IPS-20b (cell line): ENCODE data around the gene HMCN2.

Experiments
- H3K27ac ChIP-seq: one replicate; pipeline ENCODE4 v1.5.1; 2013; ENCODE audit warnings: low read length
- H3K27me3 ChIP-seq: 2 replicates; pipeline ENCODE4 v1.6.1; 2013; ENCODE audit warnings: mild to moderate bottlenecking, low read length, inconsistent platforms; ENCODE audit not compliant: insufficient read depth
- H3K36me3 ChIP-seq: 2 replicates; pipeline ENCODE4 v1.6.1; 2013; ENCODE audit warnings: low read depth, mild to moderate bottlenecking, inconsistent platforms, low read length, moderate library complexity; ENCODE audit not compliant: insufficient read depth
- H3K4me1 ChIP-seq: 2 replicates; pipeline ENCODE4 v1.6.1; 2013; ENCODE audit warnings: mild to moderate bottlenecking, control low read depth, inconsistent platforms, low read length, moderate library complexity; ENCODE audit not compliant: insufficient read depth
- H3K4me3 ChIP-seq: 2 replicates; pipeline ENCODE4 v1.5.1; 2013; ENCODE audit warnings: mild to moderate bottlenecking, low read length, inconsistent platforms
- H3K9ac ChIP-seq: 2 replicates; pipeline ENCODE4 v1.6.1; 2013; ENCODE audit warnings: low read depth, mild to moderate bottlenecking, inconsistent platforms, low read length, moderate library complexity
- H3K9me3 ChIP-seq: 2 replicates; pipeline ENCODE4 v1.6.1; 2013; ENCODE audit warnings: mild to moderate bottlenecking, low read depth, low read length, inconsistent platforms; ENCODE audit not compliant: insufficient read depth

HMCN2 gene

GRCh38 chr9:130328349-130328801 lies 62.8 kb downstream of the HMCN2 start:
- Histone ChIP-seq H3K27me3 (no peaks in the 10 kb centered on the region), H3K27ac (no peak overlapping the region), H3K4me3 (no peak overlapping the region), H3K9ac (no peak overlapping the region), H3K4me1 (no peaks in the 10 kb centered on the region), H3K9me3 (no peaks in the 10 kb centered on the region), H3K36me3 (0 out of 2 replicates have a peak, but pooled peaks cover 4% of the 10 kb centered on the region)

DNA sequence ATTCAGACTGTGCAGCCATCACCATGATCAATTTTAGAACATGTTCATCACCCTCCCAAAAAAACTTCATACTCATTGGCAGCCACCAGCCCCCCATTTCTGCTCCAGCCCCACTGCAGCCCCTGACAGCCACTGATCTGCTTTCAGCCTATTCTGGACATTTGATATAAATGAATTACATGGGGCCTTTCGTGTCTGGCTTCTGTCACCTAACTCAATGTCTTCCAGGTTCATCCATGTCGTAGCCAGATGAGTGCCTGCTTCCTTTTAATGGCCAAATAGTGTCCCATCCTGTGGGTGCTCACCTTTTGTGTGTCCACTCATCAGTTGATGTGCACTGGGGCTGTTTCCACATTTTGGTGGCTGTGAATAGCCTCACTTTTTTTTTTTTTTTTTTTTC lies 63.5 kb downstream of the HMCN2 start:
- Histone ChIP-seq H3K36me3 (0 out of 2 replicates have a peak, but pooled peaks cover 4% of the 10 kb centered on the region), H3K4me3 (no peak overlapping the region), H3K9ac (no peak overlapping the region), H3K9me3 (no peaks in the 10 kb centered on the region), H3K27ac (no peak overlapping the region), H3K27me3 (no peaks in the 10 kb centered on the region), H3K4me1 (no peaks in the 10 kb centered on the region)

- Histone ChIP-seq H3K4me3 (no peak overlapping the region), H3K9ac (no peak overlapping the region), H3K4me1 (no peaks in the 10 kb centered on the region), H3K36me3 (0 out of 2 replicates have a peak, but pooled peaks cover 4% of the 10 kb centered on the region), H3K27me3 (no peaks in the 10 kb centered on the region), H3K9me3 (no peaks in the 10 kb centered on the region), H3K27ac (no peak overlapping the region)
Measured at GRCh38 chr9:130330202-130330862, 64.8 kb downstream of the HMCN2 start.

GRCh38 chr9:130331061-130331460 lies 65.5 kb downstream of the HMCN2 start:
- H3K9ac ChIP-seq, result no peak overlapping the region
- no peaks in the 10 kb centered on the region for H3K9me3 ChIP-seq
- H3K4me3 ChIP-seq, result no peak overlapping the region
- H3K36me3 ChIP-seq, result 0 out of 2 replicates have a peak, but pooled peaks cover 4% of the 10 kb centered on the region
- no peak overlapping the region for H3K27ac ChIP-seq
- no peaks in the 10 kb centered on the region for H3K4me1 ChIP-seq
- H3K27me3 ChIP-seq, result no peaks in the 10 kb centered on the region

DNA sequence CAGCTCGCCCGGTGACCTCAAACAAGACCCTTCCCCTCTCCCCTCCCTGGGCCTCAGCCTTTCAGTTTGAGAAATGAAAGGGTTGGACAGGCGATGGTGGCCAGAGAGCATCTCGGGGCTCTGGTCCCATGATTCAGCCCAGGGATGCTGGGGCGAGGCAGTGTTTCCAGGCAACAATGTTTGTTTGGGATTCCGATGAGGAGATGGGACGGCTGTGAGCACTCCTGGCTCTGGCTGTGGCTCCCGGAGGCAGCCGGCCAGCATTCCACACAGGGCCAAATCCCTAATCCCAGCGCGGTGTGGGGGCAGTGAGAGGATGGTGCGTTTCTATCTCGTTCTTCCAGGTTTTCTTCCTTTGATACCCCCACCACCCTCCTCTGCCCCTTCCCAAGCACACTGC lies 66.0 kb downstream of the HMCN2 start:
- H3K9ac ChIP-seq, result no peak overlapping the region
- H3K36me3 ChIP-seq, result 0 out of 2 replicates have a peak, but pooled peaks cover 4% of the 10 kb centered on the region
- H3K9me3 ChIP-seq, result no peaks in the 10 kb centered on the region
- no peak overlapping the region for H3K4me3 ChIP-seq
- no peaks in the 10 kb centered on the region for H3K4me1 ChIP-seq
- no peak overlapping the region for H3K27ac ChIP-seq
- H3K27me3 ChIP-seq, result no peaks in the 10 kb centered on the region

DNA sequence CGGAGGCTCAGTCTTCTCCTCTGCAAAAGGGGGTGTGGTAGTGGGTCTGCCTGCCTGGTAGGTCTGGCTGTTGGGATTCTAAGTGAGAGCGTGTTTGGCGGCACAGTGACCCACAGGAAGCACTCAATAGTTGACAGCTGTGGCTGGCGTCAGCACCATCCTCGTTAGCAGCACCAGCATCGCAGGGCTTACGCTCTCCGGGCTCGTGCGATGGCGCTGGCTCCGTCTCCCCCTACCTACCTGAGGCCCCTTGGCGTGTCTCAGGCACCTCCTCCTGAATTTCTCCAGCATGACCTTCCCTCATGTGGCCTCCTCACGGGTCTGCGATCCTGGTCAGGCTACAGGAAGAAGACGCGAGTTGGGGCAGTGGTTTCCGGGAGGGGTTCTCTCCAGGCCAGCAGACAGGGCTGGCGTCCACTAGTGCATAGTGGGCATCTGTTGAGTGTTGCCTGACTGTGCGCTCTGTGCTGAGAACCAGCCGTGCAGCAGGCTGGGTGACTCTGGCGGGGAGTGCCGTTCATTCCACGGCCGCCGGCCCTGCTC lies 66.9 kb downstream of the HMCN2 start:
- Histone ChIP-seq H3K27ac (no peak overlapping the region), H3K9ac (no peak overlapping the region), H3K27me3 (no peaks in the 10 kb centered on the region), H3K4me3 (no peak overlapping the region), H3K9me3 (no peaks in the 10 kb centered on the region), H3K36me3 (0 out of 2 replicates have a peak, but pooled peaks cover 4% of the 10 kb centered on the region), H3K4me1 (no peaks in the 10 kb centered on the region)

DNA sequence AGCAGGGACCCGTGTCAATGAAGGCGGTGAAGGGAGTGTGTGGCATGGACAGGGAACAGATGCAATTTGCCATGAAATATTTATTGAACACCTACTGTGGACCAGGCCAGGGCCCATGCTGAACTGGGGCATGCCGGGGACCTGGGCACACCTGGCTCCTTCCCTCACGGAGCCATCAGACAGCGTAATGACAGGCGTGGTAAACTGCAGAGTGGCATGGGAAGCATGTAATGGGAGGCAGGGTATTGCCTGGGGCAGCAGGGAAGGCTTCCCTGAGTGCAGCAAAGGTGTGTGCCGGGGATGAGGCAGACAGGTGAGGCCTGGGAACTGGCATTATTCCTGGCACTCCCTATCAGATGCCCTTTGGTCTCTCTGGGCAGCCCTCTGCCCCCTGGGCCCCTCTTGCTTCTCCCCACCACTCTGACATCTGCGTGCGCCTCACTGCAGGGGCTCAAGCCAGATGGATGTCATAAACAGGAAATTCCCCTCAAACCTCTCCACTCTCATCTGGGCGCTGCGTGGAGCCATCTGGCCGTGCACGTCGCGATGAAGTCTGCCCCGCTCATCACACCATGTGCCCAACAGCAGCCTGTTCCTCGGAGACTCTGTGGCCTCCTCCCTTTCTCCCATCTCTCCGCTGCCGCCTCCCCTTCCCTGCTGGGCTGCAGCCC lies 67.6 kb downstream of the HMCN2 start:
- no peaks in the 10 kb centered on the region for H3K4me1 ChIP-seq
- H3K9me3 ChIP-seq, result no peaks in the 10 kb centered on the region
- H3K27me3 ChIP-seq, result no peaks in the 10 kb centered on the region
- no peak overlapping the region for H3K4me3 ChIP-seq
- 0 out of 2 replicates have a peak, but pooled peaks cover 4% of the 10 kb centered on the region for H3K36me3 ChIP-seq
- no peak overlapping the region for H3K9ac ChIP-seq
- no peak overlapping the region for H3K27ac ChIP-seq

- no peak overlapping the region for H3K4me3 ChIP-seq
- no peaks in the 10 kb centered on the region for H3K27me3 ChIP-seq
- H3K9me3 ChIP-seq, result no peaks in the 10 kb centered on the region
- 0 out of 2 replicates have a peak, but pooled peaks cover 4% of the 10 kb centered on the region for H3K36me3 ChIP-seq
- no peak overlapping the region for H3K27ac ChIP-seq
- no peak overlapping the region for H3K9ac ChIP-seq
- H3K4me1 ChIP-seq, result no peaks in the 10 kb centered on the region
Measured at GRCh38 chr9:130333712-130334062, 68.1 kb downstream of the HMCN2 start.

GRCh38 chr9:130334915-130335314 lies 69.4 kb downstream of the HMCN2 start:
- Histone ChIP-seq H3K27me3 (no peaks in the 10 kb centered on the region), H3K9ac (no peak overlapping the region), H3K4me3 (no peak overlapping the region), H3K4me1 (no peaks in the 10 kb centered on the region), H3K9me3 (no peaks in the 10 kb centered on the region), H3K27ac (no peak overlapping the region), H3K36me3 (0 out of 2 replicates have a peak, but pooled peaks cover 4% of the 10 kb centered on the region)

GRCh38 chr9:130336027-130336610 lies 70.6 kb downstream of the HMCN2 start:
- Histone ChIP-seq H3K9ac (no peak overlapping the region), H3K9me3 (no peaks in the 10 kb centered on the region), H3K27me3 (no peaks in the 10 kb centered on the region), H3K4me1 (no peaks in the 10 kb centered on the region), H3K4me3 (no peak overlapping the region), H3K36me3 (no peaks in the 10 kb centered on the region), H3K27ac (no peak overlapping the region)

- H3K4me3 ChIP-seq, result no peak overlapping the region
- no peak overlapping the region for H3K27ac ChIP-seq
- no peaks in the 10 kb centered on the region for H3K27me3 ChIP-seq
- no peaks in the 10 kb centered on the region for H3K36me3 ChIP-seq
- H3K4me1 ChIP-seq, result no peaks in the 10 kb centered on the region
- H3K9me3 ChIP-seq, result no peaks in the 10 kb centered on the region
- H3K9ac ChIP-seq, result no peak overlapping the region
Measured at GRCh38 chr9:130336885-130337284, 71.3 kb downstream of the HMCN2 start.
